H9 (cell line): ENCODE measurements around the gene SLC34A3. TPM values are rescaled to one million over a fixed set of nuclear protein-coding genes. Genes with fewer than 3 reads are reported as not detected.

Experiments
- DNase-seq: peaks from one replicate; pipeline ENCODE4 v3.0.0-alpha.2; 2017
- H2AFZ ChIP-seq: one replicate; pipeline ENCODE4 v1.6.1; 2013; ENCODE audit warnings: mild to moderate bottlenecking, low read length, control low read depth, moderate library complexity
- H2AK5ac ChIP-seq: 2 replicates; pipeline ENCODE4 v1.6.1; 2013; ENCODE audit warnings: low read length, control low read depth, mixed read lengths; ENCODE audit not compliant: insufficient read length
- H2BK120ac ChIP-seq: one replicate; pipeline ENCODE4 v1.6.1; 2013; ENCODE audit warnings: low read depth, mild to moderate bottlenecking, low read length, control low read depth, inconsistent platforms; ENCODE audit not compliant: poor library complexity, severe bottlenecking
- H2BK12ac ChIP-seq: 2 replicates; pipeline ENCODE4 v1.6.1; 2013; ENCODE audit warnings: low read length, control low read depth, mixed read lengths, low read depth; ENCODE audit not compliant: insufficient read length
- H2BK15ac ChIP-seq: 2 replicates; pipeline ENCODE4 v1.6.1; 2013; ENCODE audit warnings: low read depth, low read length, control low read depth
- H2BK20ac ChIP-seq: one replicate; pipeline ENCODE4 v1.6.1; 2013; ENCODE audit warnings: low read depth, mild to moderate bottlenecking, low read length, control low read depth, inconsistent platforms; ENCODE audit not compliant: poor library complexity, severe bottlenecking
- H2BK5ac ChIP-seq: 2 replicates; pipeline ENCODE4 v1.6.1; 2013; ENCODE audit warnings: low read length, control low read depth, mixed read lengths; ENCODE audit not compliant: insufficient read length
- H3K14ac ChIP-seq: 2 replicates; pipeline ENCODE4 v1.6.1; 2013; ENCODE audit warnings: low read length, control low read depth; ENCODE audit not compliant: insufficient read depth
- H3K18ac ChIP-seq: 2 replicates; pipeline ENCODE4 v1.6.1; 2013; ENCODE audit warnings: low read depth, mild to moderate bottlenecking, mixed read lengths, low read length, control low read depth; ENCODE audit not compliant: insufficient read length
- H3K23ac ChIP-seq: 2 replicates; pipeline ENCODE4 v1.6.1; 2013; ENCODE audit warnings: low read length, control low read depth, mixed read lengths, low read depth; ENCODE audit not compliant: insufficient read length
- H3K23me2 ChIP-seq: 2 replicates; pipeline ENCODE4 v1.6.1; 2013; ENCODE audit warnings: low read depth, mild to moderate bottlenecking, mixed read lengths, low read length, control low read depth; ENCODE audit not compliant: insufficient read length, poor library complexity, severe bottlenecking
- H3K27ac ChIP-seq: 2 replicates; pipeline ENCODE4 v1.5.1; 2013; ENCODE audit warnings: low read length, control low read depth, mixed read lengths, low read depth; ENCODE audit not compliant: insufficient read length
- H3K27me3 ChIP-seq: 2 replicates; pipeline ENCODE4 v1.6.1; 2013; ENCODE audit warnings: low read length, control low read depth, inconsistent platforms; ENCODE audit not compliant: insufficient read depth
- H3K4ac ChIP-seq: 2 replicates; pipeline ENCODE4 v1.6.1; 2013; ENCODE audit warnings: low read depth, mild to moderate bottlenecking, control low read depth, inconsistent platforms, low read length, moderate library complexity
- H3K4me1 ChIP-seq: 2 replicates; pipeline ENCODE4 v1.6.1; 2013; ENCODE audit warnings: low read length, control low read depth, inconsistent platforms; ENCODE audit not compliant: insufficient read depth
- H3K4me2 ChIP-seq: 2 replicates; pipeline ENCODE4 v1.6.1; 2013; ENCODE audit warnings: low read length, control low read depth, mixed read lengths; ENCODE audit not compliant: insufficient read length, insufficient read depth
- H3K56ac ChIP-seq: 2 replicates; pipeline ENCODE4 v1.6.1; 2013; ENCODE audit warnings: low read depth, mild to moderate bottlenecking, mixed read lengths, low read length, control low read depth; ENCODE audit not compliant: insufficient read length
- H3K79me1 ChIP-seq: 2 replicates; pipeline ENCODE4 v1.6.1; 2013; ENCODE audit warnings: low read depth, mild to moderate bottlenecking, moderate library complexity, low read length, control low read depth, inconsistent platforms; ENCODE audit not compliant: insufficient read depth, poor library complexity, severe bottlenecking
- H3K79me2 ChIP-seq: 2 replicates; pipeline ENCODE4 v1.6.1; 2013; ENCODE audit warnings: low read length, control low read depth, inconsistent platforms; ENCODE audit not compliant: insufficient read depth
- H3K9ac ChIP-seq: 2 replicates; pipeline ENCODE4 v1.6.1; 2013; ENCODE audit warnings: low read length, control low read depth, mixed read lengths; ENCODE audit not compliant: insufficient read length; ENCODE audit errors: extremely low read depth
- H3K9me3 ChIP-seq: one replicate; pipeline ENCODE4 v1.6.1; 2013; ENCODE audit warnings: low read depth, low read length, inconsistent platforms; ENCODE audit not compliant: control insufficient read depth
- H3T11ph ChIP-seq: one replicate; pipeline ENCODE4 v1.6.1; 2013; ENCODE audit warnings: mild to moderate bottlenecking, low read length, control low read depth, inconsistent platforms
- H4K20me1 ChIP-seq: one replicate; pipeline ENCODE4 v1.6.1; 2013; ENCODE audit not compliant: control insufficient read depth, insufficient read length, insufficient read depth
- H4K5ac ChIP-seq: 2 replicates; pipeline ENCODE4 v1.6.1; 2013; ENCODE audit warnings: low read depth, mild to moderate bottlenecking, mixed read lengths, low read length, control low read depth; ENCODE audit not compliant: insufficient read length
- H4K8ac ChIP-seq: replicated peaks from 2 replicates; pipeline ENCODE4 v1.6.1; 2013; ENCODE audit warnings: low read length, control low read depth, mixed read lengths, low read depth; ENCODE audit not compliant: insufficient read length
- H4K91ac ChIP-seq: 2 replicates; pipeline ENCODE4 v1.6.1; 2013; ENCODE audit warnings: low read depth, mild to moderate bottlenecking, moderate library complexity, mixed read lengths, low read length, control low read depth; ENCODE audit not compliant: insufficient read length
- H3K27ac Mint-ChIP-seq, 3 experiments: 2 replicates in 2 of 3; 3 replicates in 1 of 3; pipeline ENCODE4 v1.8.0; 2020 to 2021; ENCODE audit warnings: mixed read lengths in 3 of 3, mild to moderate bottlenecking in 1 of 3, moderate library complexity in 1 of 3
- H3K27me3 Mint-ChIP-seq: 2 replicates; pipeline ENCODE4 v1.8.0; 2021; ENCODE audit warnings: low read depth, mild to moderate bottlenecking, moderate library complexity, mixed read lengths
- H3K36me3 Mint-ChIP-seq, 3 experiments: 2 replicates in 2 of 3; 3 replicates in 1 of 3; pipeline ENCODE4 v1.8.0; 2020 to 2021; ENCODE audit warnings: low read depth in 3 of 3, mixed read lengths in 3 of 3; ENCODE audit not compliant: insufficient read depth in 1 of 3
- H3K4me1 Mint-ChIP-seq, 2 experiments: 2 replicates each; pipeline ENCODE4 v1.8.0; 2020; ENCODE audit warnings: mixed read lengths in 2 of 2
- H3K4me3 Mint-ChIP-seq, 2 experiments: 2 replicates in 1 of 2; 3 replicates in 1 of 2; pipeline ENCODE4 v1.8.0; 2020 to 2021; ENCODE audit warnings: mild to moderate bottlenecking in 2 of 2, mixed read lengths in 2 of 2, moderate library complexity in 1 of 2
- H3K9me3 Mint-ChIP-seq, 2 experiments: 2 replicates in 1 of 2; 3 replicates in 1 of 2; pipeline ENCODE4 v1.8.0; 2020; ENCODE audit warnings: mild to moderate bottlenecking in 2 of 2, mixed read lengths in 2 of 2, moderate library complexity in 1 of 2
- WGBS: extraction: QIAGEN DNeasy Blood & Tissue Kit; methylation state at CpG from one replicate; pipeline ENCODE4 v1.1.7; 2013; ENCODE audit warnings: missing lambda C conversion rate, low lambda C conversion rate, mixed read lengths; ENCODE audit not compliant: insufficient read length; ENCODE audit errors: extremely low coverage; 5-methylcytosine and 5-hydroxymethylcytosine counted together
- long read RNA-seq: library from polyadenylated mRNA; unstranded; transcript quantifications from one replicate; pipeline ENCODE4 v2.0.0, GENCODE V29; 2020
- total RNA-seq: library from RNA; stranded (reverse); gene quantifications from 2 replicates; pipeline ENCODE4 v1.2.1, GENCODE V29; 2021
- TF ChIP-seq, protein P1 (sequence below): fragments of 200-600 bp; sonication (generic); conservative IDR thresholded peaks from 3 replicates; pipeline ENCODE4 v1.8.0; 2021; ENCODE audit warnings: antibody characterized with exemption, mild to moderate bottlenecking

SLC34A3 gene
- total RNA-seq = not detected in 2 replicates
- long read RNA-seq = 0 reads

DNA sequence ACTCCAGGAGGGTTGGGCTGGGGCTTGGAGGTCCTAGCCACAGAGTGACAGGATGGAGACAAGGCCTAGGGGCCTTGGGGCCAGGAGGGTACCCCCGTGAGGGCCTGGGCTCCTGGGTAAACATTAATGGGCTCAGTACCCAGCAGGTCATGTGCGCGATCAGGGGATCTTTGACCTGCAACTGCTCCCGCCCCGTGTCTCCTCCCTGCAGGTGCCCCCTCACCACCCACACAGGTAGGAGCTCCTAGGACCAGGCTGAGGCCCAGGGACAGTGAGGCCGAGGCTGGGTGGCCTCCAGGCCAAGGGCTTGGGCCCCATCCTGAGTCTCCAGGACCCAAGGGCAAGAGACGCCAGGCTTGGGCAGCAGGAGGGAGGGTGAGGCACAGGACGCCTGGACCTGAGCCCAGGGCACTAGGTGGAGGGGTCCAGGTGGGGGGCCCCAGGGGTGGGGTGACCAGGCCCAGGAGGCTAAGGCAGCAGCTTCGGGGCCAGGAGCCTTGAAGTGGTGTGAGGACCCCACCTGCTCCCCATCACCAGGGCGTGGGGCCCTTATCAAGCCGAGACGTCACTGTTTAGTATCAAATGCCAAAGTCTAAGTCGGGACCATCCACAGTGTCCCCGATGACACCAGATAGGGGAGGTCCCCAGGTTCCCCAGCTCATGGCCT lies at the start of gene SLC34A3:
TSS of gene SLC34A3 (plus strand) at position 197 of the 667 bp plus-strand sequence. CDS start 802 bp downstream, outside the sequence.
- Histone ChIP-seq H3K79me2 (no peaks in the 10 kb centered on the region), H4K20me1 (no peaks in the 10 kb centered on the region), H4K8ac (no peak within 1 kb of the TSS), H3K4ac (no peak within 1 kb of the TSS), H3K23me2 (no peaks in the 10 kb centered on the region), H2AFZ (no peak within 1 kb of the TSS), H4K91ac (no peak within 1 kb of the TSS), H3K56ac (no peak within 1 kb of the TSS), H2BK12ac (no peak within 1 kb of the TSS), H2AK5ac (no peak within 1 kb of the TSS), H3K4me2 (no peak within 1 kb of the TSS), H3K23ac (no peak within 1 kb of the TSS), H3K18ac (no peak within 1 kb of the TSS), H2BK5ac (no peak within 1 kb of the TSS), H2BK20ac (no peak within 1 kb of the TSS), H3K27me3 (no peaks in the 10 kb centered on the region), H3K4me1 (no peaks in the 10 kb centered on the region), H3K9me3 (no peaks in the 10 kb centered on the region), H3K79me1 (no peaks in the 10 kb centered on the region), H3K27ac (no peak within 1 kb of the TSS), H4K5ac (no peak within 1 kb of the TSS), H2BK15ac (no peak within 1 kb of the TSS), H2BK120ac (no peak within 1 kb of the TSS), H3K9ac (no peak within 1 kb of the TSS), H3K14ac (no peak within 1 kb of the TSS), H3T11ph (no peak within 1 kb of the TSS)
- Mint-ChIP-seq H3K4me1 (peaks cover 7 to 11% of the 10 kb centered on the region in 2 experiments), H3K27ac (no peak within 1 kb of the TSS), H3K36me3 (no peaks in the 10 kb centered on the region), H3K9me3 (no peaks in the 10 kb centered on the region), H3K27me3 (peaks cover 7% of the 10 kb centered on the region), H3K4me3 (no peak within 1 kb of the TSS)
- DNase-seq = no peak
- WGBS = no CpG with 5 or more reads among the region's 14 CpGs
- TF ChIP-seq, protein P1, sequence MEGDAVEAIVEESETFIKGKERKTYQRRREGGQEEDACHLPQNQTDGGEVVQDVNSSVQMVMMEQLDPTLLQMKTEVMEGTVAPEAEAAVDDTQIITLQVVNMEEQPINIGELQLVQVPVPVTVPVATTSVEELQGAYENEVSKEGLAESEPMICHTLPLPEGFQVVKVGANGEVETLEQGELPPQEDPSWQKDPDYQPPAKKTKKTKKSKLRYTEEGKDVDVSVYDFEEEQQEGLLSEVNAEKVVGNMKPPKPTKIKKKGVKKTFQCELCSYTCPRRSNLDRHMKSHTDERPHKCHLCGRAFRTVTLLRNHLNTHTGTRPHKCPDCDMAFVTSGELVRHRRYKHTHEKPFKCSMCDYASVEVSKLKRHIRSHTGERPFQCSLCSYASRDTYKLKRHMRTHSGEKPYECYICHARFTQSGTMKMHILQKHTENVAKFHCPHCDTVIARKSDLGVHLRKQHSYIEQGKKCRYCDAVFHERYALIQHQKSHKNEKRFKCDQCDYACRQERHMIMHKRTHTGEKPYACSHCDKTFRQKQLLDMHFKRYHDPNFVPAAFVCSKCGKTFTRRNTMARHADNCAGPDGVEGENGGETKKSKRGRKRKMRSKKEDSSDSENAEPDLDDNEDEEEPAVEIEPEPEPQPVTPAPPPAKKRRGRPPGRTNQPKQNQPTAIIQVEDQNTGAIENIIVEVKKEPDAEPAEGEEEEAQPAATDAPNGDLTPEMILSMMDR = no peak
